Mesothelial cell of epicardium (in vitro differentiated cells): ENCODE data around the gene MORF4L1. TPM values are rescaled to one million over a fixed set of nuclear protein-coding genes. Genes with fewer than 3 reads are reported as not detected.

ENCODE experiments used
- DNase-seq, 2 experiments: peaks; one replicate each; pipeline ENCODE4 v3.0.0; 2021; ENCODE audit warnings: low spot score in 2 of 2; ENCODE audit not compliant: unreplicated experiment in 2 of 2
- H3K27ac Mint-ChIP-seq: 2 replicates; pipeline ENCODE4 v1.8.0; 2021; ENCODE audit warnings: mixed read lengths
- H3K27me3 Mint-ChIP-seq: 2 replicates; pipeline ENCODE4 v1.8.0; 2021; ENCODE audit warnings: low read depth, mixed read lengths
- H3K36me3 Mint-ChIP-seq: 2 replicates; pipeline ENCODE4 v1.8.0; 2021; ENCODE audit warnings: mixed read lengths
- H3K4me1 Mint-ChIP-seq: 2 replicates; pipeline ENCODE4 v1.8.0; 2021; ENCODE audit warnings: mixed read lengths
- H3K4me3 Mint-ChIP-seq: 2 replicates; pipeline ENCODE4 v1.8.0; 2021; ENCODE audit warnings: mild to moderate bottlenecking, moderate library complexity, mixed read lengths
- H3K9me3 Mint-ChIP-seq: 2 replicates; pipeline ENCODE4 v1.8.0; 2021; ENCODE audit warnings: mixed read lengths
- total RNA-seq: library from RNA; stranded (reverse); gene quantifications from 3 replicates; pipeline ENCODE4 v1.2.1, GENCODE V29; 2021
- TF ChIP-seq, protein P1 (sequence below): fragments of 200-600 bp; sonication (generic); IDR thresholded peaks from one replicate; pipeline ENCODE4 v1.5.0; 2021; ENCODE audit warnings: antibody characterized with exemption; ENCODE audit not compliant: unreplicated experiment

The MORF4L1 gene
- total RNA-seq, 1 donor from 2014 or later, result 444 TPM

DNA sequence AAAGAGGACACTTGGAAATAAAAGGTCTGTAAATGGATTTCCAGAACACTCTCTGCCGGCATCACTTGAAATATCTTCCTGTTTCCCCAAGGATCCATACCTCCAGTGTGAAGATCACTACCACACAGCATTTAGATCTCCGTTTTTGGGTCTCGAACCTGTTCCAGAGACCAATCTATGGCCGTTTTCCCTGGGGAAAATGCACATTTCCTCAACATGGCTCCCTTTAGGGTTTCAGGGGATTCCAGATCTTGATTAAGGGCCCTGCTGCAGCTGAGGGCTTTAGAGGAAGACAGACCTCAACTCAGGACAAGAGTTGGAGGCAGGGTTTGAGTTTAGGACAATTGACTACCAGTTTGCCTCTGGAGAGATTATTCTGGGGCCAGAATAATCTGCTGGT, 70.1 kb downstream of the MORF4L1 start:
- Mint-ChIP-seq H3K4me3 (no peak overlapping the region), H3K27me3 (peaks cover 2% of the 10 kb centered on the region)

DNA sequence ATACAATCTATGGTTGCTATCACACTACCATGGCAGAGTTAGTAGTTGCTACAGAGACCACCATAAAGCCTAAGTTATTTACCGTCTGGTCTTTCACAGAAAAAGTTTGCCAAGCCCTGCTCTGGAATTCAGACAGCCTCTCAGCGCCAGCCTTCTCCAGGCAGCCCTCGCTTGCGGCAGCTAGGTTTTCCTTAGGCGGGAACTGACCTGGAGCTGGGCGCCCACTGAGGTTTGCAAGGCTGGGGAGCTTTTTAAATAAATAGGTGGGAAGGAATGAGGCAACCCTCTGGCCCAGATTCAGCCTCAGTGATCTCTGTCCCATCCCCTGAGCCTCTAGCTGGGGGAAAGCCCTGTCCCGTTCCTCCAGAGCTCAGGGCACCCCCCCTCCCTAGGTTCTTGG, 71.0 kb downstream of the MORF4L1 start:
- Mint-ChIP-seq H3K27me3 (peaks cover 2% of the 10 kb centered on the region), H3K4me3 (peak overlapping the region; percentile 80), H3K36me3 (peaks cover 6% of the 10 kb centered on the region), H3K27ac (peak overlapping the region; percentile 97), H3K9me3 (no peaks in the 10 kb centered on the region), H3K4me1 (peaks cover 26% of the 10 kb centered on the region)
- TF ChIP-seq, protein P1, sequence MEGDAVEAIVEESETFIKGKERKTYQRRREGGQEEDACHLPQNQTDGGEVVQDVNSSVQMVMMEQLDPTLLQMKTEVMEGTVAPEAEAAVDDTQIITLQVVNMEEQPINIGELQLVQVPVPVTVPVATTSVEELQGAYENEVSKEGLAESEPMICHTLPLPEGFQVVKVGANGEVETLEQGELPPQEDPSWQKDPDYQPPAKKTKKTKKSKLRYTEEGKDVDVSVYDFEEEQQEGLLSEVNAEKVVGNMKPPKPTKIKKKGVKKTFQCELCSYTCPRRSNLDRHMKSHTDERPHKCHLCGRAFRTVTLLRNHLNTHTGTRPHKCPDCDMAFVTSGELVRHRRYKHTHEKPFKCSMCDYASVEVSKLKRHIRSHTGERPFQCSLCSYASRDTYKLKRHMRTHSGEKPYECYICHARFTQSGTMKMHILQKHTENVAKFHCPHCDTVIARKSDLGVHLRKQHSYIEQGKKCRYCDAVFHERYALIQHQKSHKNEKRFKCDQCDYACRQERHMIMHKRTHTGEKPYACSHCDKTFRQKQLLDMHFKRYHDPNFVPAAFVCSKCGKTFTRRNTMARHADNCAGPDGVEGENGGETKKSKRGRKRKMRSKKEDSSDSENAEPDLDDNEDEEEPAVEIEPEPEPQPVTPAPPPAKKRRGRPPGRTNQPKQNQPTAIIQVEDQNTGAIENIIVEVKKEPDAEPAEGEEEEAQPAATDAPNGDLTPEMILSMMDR, result no peak
- DNase-seq, result peak in 1 of 2 experiments; percentile 49

More for the DNA sequence above, 70.1 kb downstream of the MORF4L1 start:
- H3K9me3 Mint-ChIP-seq, result no peaks in the 10 kb centered on the region
- peak overlapping the region; percentile 97 for H3K27ac Mint-ChIP-seq
- peaks cover 22% of the 10 kb centered on the region for H3K4me1 Mint-ChIP-seq
- no peak for DNase-seq
- TF ChIP-seq, protein P1, result no peak
- peaks cover 11% of the 10 kb centered on the region for H3K36me3 Mint-ChIP-seq

DNA sequence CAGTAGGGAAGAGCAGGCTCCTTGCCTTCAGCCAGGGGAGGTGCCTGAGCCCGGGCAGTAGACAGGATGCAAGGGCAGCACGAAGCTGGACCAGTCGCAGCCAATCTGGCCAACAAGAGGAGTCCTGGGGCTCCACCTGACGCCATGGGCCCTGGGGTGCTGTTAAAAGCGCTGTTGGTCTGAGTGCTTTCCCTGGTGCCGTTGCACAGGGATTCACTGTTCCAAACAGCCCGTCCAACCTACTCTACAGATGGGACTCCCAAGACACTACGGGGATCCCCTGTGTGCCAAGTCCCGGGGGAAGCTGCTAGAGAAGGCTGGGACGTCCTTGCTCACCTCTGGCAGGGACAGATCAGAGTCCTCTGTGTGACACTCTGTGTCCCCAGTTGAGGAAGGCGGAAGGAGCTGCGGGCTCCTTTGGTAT, 71.5 kb downstream of the MORF4L1 start:
- H3K27me3 Mint-ChIP-seq, result peaks cover 2% of the 10 kb centered on the region
- H3K4me1 Mint-ChIP-seq, result peaks cover 26% of the 10 kb centered on the region
- H3K4me3 Mint-ChIP-seq, result peak overlapping the region; percentile 80
- peak overlapping the region; percentile 97 for H3K27ac Mint-ChIP-seq
- no peaks in the 10 kb centered on the region for H3K9me3 Mint-ChIP-seq
- TF ChIP-seq, protein P1, result no peak
- peaks cover 1% of the 10 kb centered on the region for H3K36me3 Mint-ChIP-seq
- peak in 1 of 2 experiments; percentile 47 for DNase-seq

DNA sequence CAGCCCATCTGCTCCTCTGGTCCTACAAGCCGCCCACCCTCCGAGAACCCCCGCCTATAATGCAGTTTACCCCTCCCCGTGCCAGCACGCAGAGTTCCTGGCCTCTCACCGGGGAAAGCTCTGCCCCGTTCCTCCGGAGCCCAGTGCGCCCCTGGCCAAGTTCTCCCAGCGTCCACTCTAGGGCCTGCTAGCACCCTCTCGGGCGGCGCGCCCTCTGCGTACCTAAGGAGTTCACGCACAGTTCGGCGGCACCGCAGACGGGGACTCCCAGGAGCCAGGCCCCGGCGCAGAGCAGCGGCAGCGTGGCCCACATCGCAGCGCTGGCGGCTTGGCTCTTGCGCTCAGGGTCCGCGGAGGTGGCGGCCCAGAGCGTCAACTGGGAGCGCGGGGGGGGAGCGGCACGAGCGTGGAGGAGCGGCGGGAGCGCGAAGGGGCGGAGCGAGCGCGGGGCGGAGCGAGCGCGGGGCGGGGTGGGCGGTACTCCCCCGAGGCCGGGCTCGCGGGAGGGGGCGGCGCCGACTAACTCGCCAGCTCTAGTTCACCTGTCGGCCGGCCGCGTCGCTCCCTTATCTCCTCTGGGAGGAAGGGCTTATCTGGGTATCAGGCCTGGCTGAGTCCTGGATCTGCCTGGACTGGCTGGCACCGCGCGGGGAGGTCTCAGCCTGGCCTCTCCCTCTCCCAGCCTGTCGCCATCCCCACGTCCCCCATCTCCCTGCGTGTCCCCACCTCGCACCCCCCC, 72.1 kb downstream of the MORF4L1 start, which contains the start of gene CTSH:
Gene CTSH, minus strand, starts transcription at position 378 of the 739 bp plus-strand sequence. Its CDS starts 65 bp downstream, at position 313.
- Mint-ChIP-seq H3K4me3 (peak within 1 kb of the TSS; percentile 80), H3K27me3 (peaks cover 2% of the 10 kb centered on the region), H3K4me1 (peaks cover 28% of the 10 kb centered on the region), H3K27ac (peak within 1 kb of the TSS; percentile 97), H3K9me3 (no peaks in the 10 kb centered on the region), H3K36me3 (no peaks in the 10 kb centered on the region)
- TF ChIP-seq, protein P1, result no peak
- peak; percentile 83 to 89 for DNase-seq

DNA sequence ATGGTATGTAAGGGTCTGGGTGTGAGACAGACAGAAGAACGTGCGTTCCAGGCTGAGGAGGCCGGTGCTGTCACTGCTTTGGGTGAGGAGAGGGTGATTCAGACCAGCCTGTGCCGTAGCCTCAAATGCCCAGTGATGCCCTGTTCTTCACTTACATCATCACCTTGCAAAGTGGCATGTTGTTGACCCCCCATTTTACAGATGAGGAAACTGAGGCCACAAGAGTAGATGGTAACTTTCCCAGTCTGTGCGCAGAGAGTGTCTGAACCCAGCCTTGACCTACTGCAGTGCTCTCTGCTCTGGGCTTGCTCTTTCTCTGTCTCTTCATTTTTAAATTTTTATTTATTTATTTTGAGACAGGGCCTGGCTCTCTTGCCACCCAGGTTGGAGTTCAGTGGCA, 73.8 kb downstream of the MORF4L1 start:
- TF ChIP-seq, protein P1, result no peak
- no peak overlapping the region for H3K27ac Mint-ChIP-seq
- peaks cover 2% of the 10 kb centered on the region for H3K27me3 Mint-ChIP-seq

More for the DNA sequence above, 73.8 kb downstream of the MORF4L1 start:
- no peak for DNase-seq
- Mint-ChIP-seq H3K4me1 (peaks cover 40% of the 10 kb centered on the region), H3K4me3 (no peak overlapping the region), H3K36me3 (no peaks in the 10 kb centered on the region), H3K9me3 (no peaks in the 10 kb centered on the region)
